HCT116 (cell line): ENCODE data around the gene TNNC1. TPM values are rescaled to one million over a fixed set of nuclear protein-coding genes. Genes with fewer than 3 reads are reported as not detected.

Source experiments
- ATAC-seq: fragments of 200-7000 bp; cut with Tn5 transposase; 2 replicates; pipeline ENCODE4 v1.9.1; 2020; ENCODE audit warnings: mild to moderate bottlenecking, moderate library complexity
- BruUV-seq: library from RNA; stranded (reverse); fragments of 400-500 nt; replicated peaks from 2 replicates; lab custom pipeline; 2021; lab: Mats Ljungman, UMichigan
- CTCF ChIA-PET: fragments of 300-600 bp; sonication (Branson Sonifier 250); formaldehyde crosslinking; loops from one replicate; lab custom pipeline; 2021; ENCODE audit warnings: antibody characterized with exemption; lab: Charles Lee
- POLR2A ChIA-PET: fragments of 300-600, 350-600 bp; sonication (Branson Sonifier 250); formaldehyde crosslinking; loops from one replicate; lab custom pipeline; 2021; ENCODE audit warnings: antibody characterized with exemption; lab: Charles Lee
- RAD21 ChIA-PET, 2 experiments: fragments of 300-600 bp; sonication (Branson Sonifier 250); formaldehyde crosslinking; loops; one replicate each; lab custom pipeline; 2023; ENCODE audit warnings: low total read pairs in 2 of 2; ENCODE audit not compliant: uncharacterized antibody in 2 of 2, unreplicated experiment in 2 of 2, low non-redundant PET in 1 of 2; lab: Charles Lee
- DNase-seq: peaks from one replicate; pipeline ENCODE4 v3.0.0-alpha.2; 2010; ENCODE audit warnings: low read depth, low spot score
- H2AFZ ChIP-seq: fragments of 200-600 bp; shearing (Covaris generic), sonication (generic); 2 replicates; pipeline ENCODE4 v1.6.1; 2017; ENCODE audit warnings: low read depth, mixed run types, mixed read lengths, antibody characterized with exemption, low read length; ENCODE audit not compliant: poor library complexity, severe bottlenecking
- H3K27ac ChIP-seq: 2 replicates; pipeline ENCODE4 v1.5.1; 2012; ENCODE audit warnings: low read depth, low read length
- H3K27me3 ChIP-seq: fragments of 200-600 bp; sonication (generic); 2 replicates; pipeline ENCODE4 v1.6.1; 2016; ENCODE audit warnings: mixed run types, low read length, mixed read lengths; ENCODE audit not compliant: insufficient read depth
- H3K36me3 ChIP-seq, 2 experiments: fragments of 200-500 bp in 1 of 2; fragments of 200-600 bp in 1 of 2; sonication (Bioruptor generic) in 1 of 2; sonication (generic) in 1 of 2; 2 replicates each; pipeline versions ENCODE4 v1.5.1 to v1.6.1; 2014 to 2016; ENCODE audit warnings: low read length in 2 of 2, inconsistent platforms in 1 of 2, mixed read lengths in 1 of 2, mixed run types in 1 of 2; ENCODE audit not compliant: insufficient read depth in 2 of 2, control insufficient read depth in 1 of 2
- H3K4me1 ChIP-seq, 2 experiments: fragments of 200-600 bp in 1 of 2; sonication (generic) in 1 of 2; 2 replicates each; pipeline versions ENCODE4 v1.5.1 to v1.6.1; 2012 to 2017; ENCODE audit warnings: low read length in 2 of 2, inconsistent platforms in 1 of 2, mild to moderate bottlenecking in 1 of 2, mixed read lengths in 1 of 2, mixed run types in 1 of 2, moderate library complexity in 1 of 2; ENCODE audit not compliant: insufficient read depth in 2 of 2, control insufficient read depth in 1 of 2
- H3K4me2 ChIP-seq: fragments of 200-600 bp; sonication (generic); 2 replicates; pipeline ENCODE4 v1.6.1; 2017; ENCODE audit warnings: mixed run types, low read length, mixed read lengths
- H3K4me3 ChIP-seq, 2 experiments: fragments of 200-600 bp in 1 of 2; sonication (generic) in 1 of 2; replicated peaks in 1 of 2; 2 replicates each; pipeline ENCODE4 v1.5.1; 2011 to 2016; ENCODE audit warnings: low read length in 2 of 2, control low read depth in 1 of 2, low read depth in 1 of 2, mild to moderate bottlenecking in 1 of 2, mixed read lengths in 1 of 2, mixed run types in 1 of 2
- H3K79me2 ChIP-seq: fragments of 200-600 bp; sonication (generic); 2 replicates; pipeline ENCODE4 v1.6.1; 2017; ENCODE audit warnings: mild to moderate bottlenecking, mixed run types, low read length, moderate library complexity, mixed read lengths; ENCODE audit not compliant: insufficient read depth
- H3K9ac ChIP-seq: fragments of 200-600 bp; sonication (generic); 2 replicates; pipeline ENCODE4 v1.6.1; 2016; ENCODE audit warnings: low read length, mixed read lengths
- H3K9me2 ChIP-seq: fragments of 200-600 bp; sonication (generic), shearing (Covaris generic); 2 replicates; pipeline ENCODE4 v1.6.1; 2017; ENCODE audit warnings: mixed run types, mild to moderate bottlenecking, moderate library complexity; ENCODE audit not compliant: insufficient read depth
- H3K9me3 ChIP-seq, 2 experiments: fragments of 200-500 bp in 1 of 2; fragments of 200-600 bp in 1 of 2; sonication (Bioruptor generic) in 1 of 2; sonication (generic) in 1 of 2; 2 replicates each; pipeline ENCODE4 v1.6.1; 2014 to 2017; ENCODE audit warnings: low read length in 2 of 2, mixed read lengths in 2 of 2, inconsistent platforms in 1 of 2, low read depth in 1 of 2, mild to moderate bottlenecking in 1 of 2, mixed run types in 1 of 2, moderate library complexity in 1 of 2; ENCODE audit not compliant: control insufficient read depth in 1 of 2, insufficient read depth in 1 of 2
- H4K20me1 ChIP-seq: fragments of 200-600 bp; sonication (generic), shearing (Covaris generic); 2 replicates; pipeline ENCODE4 v1.6.1; 2017; ENCODE audit warnings: mixed run types, mild to moderate bottlenecking, moderate library complexity; ENCODE audit not compliant: insufficient read depth
- CEBPB ChIP-seq: IDR thresholded peaks from 2 replicates; pipeline ENCODE4 v1.6.1; 2012; ENCODE audit warnings: low read depth
- CTCF ChIP-seq, 3 experiments: fragments of 200-600 bp in 1 of 3; sonication (generic) in 1 of 3; IDR thresholded peaks in 2 of 3; conservative IDR thresholded peaks in 1 of 3; 2 replicates each; pipeline ENCODE4 v1.5.1; 2012 to 2017; ENCODE audit warnings: low read depth in 2 of 3, low read length in 2 of 3, antibody characterized with exemption in 1 of 3, borderline replicate concordance in 1 of 3, control low read depth in 1 of 3, mild to moderate bottlenecking in 1 of 3, mixed read lengths in 1 of 3, mixed run types in 1 of 3, moderate library complexity in 1 of 3; ENCODE audit not compliant: insufficient read depth in 1 of 3
- EGR1 ChIP-seq: IDR thresholded peaks from 2 replicates; pipeline ENCODE4 v1.6.1; 2012; ENCODE audit warnings: low read depth
- ELF1 ChIP-seq: IDR thresholded peaks from 2 replicates; pipeline ENCODE4 v1.6.1; 2012; ENCODE audit warnings: low read depth, borderline replicate concordance
- EZH2phosphoT487 ChIP-seq: fragments of 200-600 bp; IDR thresholded peaks from 2 replicates; pipeline ENCODE4 v1.6.1; 2018; ENCODE audit warnings: antibody characterized with exemption, borderline replicate concordance
- FOSL1 ChIP-seq: IDR thresholded peaks from 2 replicates; pipeline ENCODE4 v1.6.1; 2012; ENCODE audit warnings: low read depth
- POLR2A ChIP-seq: IDR thresholded peaks from 2 replicates; pipeline ENCODE4 v1.7.0; 2011; ENCODE audit warnings: borderline replicate concordance; ENCODE audit not compliant: insufficient read depth, insufficient read length; ENCODE audit errors: extremely low read depth
- POLR2AphosphoS5 ChIP-seq: IDR thresholded peaks from 2 replicates; pipeline ENCODE4 v1.6.1; 2011; ENCODE audit warnings: mild to moderate bottlenecking, low read depth, low read length, moderate library complexity
- SP1 ChIP-seq: IDR thresholded peaks from 2 replicates; pipeline ENCODE4 v1.6.1; 2012; ENCODE audit warnings: low read depth
- TCF7L2 ChIP-seq: IDR thresholded peaks from 2 replicates; pipeline ENCODE4 v1.7.0; 2011; ENCODE audit warnings: borderline replicate concordance, inconsistent platforms; ENCODE audit not compliant: insufficient read depth, insufficient read length; ENCODE audit errors: extremely low read depth
- YY1 ChIP-seq: IDR thresholded peaks from 2 replicates; pipeline ENCODE4 v1.6.1; 2011; ENCODE audit warnings: low read length, low read depth, moderate library complexity, mild to moderate bottlenecking; ENCODE audit not compliant: insufficient replicate concordance; ENCODE audit errors: extremely low read depth
- ZBTB33 ChIP-seq: IDR thresholded peaks from 2 replicates; pipeline ENCODE4 v1.6.1; 2011; ENCODE audit warnings: mild to moderate bottlenecking, low read length, moderate library complexity; ENCODE audit not compliant: insufficient replicate concordance; ENCODE audit errors: extremely low read depth
- ZFX ChIP-seq: fragments of 450-650 bp; IDR thresholded peaks from 2 replicates; pipeline ENCODE4 v1.6.1; 2017
- intact Hi-C: fragments of 100-400 bp; cut with micrococcal nuclease; formaldehyde crosslinking; loops from 2 replicates; pipeline ENCODE4 v1.10.0; 2022
- total RNA-seq: library from RNA; stranded (reverse); gene quantifications from one replicate; pipeline ENCODE4 v1.2.1, GENCODE V29; 2021; ENCODE audit not compliant: unreplicated experiment
- TF ChIP-seq, protein P1 (sequence below): IDR thresholded peaks from 2 replicates; pipeline ENCODE4 v1.6.1; 2012

Gene TNNC1
- total RNA-seq, 1 experiment from 2014 or later, result 2.2 TPM

DNA sequence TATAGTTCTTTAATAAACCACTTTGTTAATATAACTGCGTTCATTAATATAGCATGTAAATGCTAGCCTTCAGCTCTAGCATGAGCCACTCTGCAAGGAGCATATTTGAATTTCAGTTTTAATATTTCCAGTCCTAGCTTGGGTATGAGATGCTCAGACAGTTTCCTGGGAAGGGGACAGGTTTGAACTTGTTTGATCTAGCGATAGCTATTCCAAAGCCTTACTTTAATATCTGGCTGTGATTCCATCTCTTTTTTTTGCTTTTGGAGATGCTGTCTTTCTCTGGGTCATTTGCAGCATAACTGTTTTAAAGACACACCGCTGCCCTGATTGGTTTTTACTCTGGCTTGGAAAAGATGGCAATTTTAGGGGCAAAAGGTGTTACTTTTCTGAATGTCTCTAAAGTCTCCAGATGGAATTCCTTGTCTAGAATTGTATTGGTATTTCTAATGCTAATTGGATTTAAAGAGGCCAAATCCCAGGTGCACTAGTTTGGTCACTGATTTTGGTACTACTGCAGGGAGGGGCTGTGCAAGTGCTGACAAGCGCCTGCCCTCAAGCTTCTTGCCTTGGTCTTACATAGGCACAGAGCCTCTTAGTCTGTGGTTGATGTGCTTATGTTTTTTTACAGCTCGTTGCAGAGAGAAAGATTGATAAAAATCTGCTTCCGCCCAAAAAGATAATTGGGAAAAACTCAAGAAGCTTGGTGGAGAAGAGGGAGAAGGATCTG, 4.4 kb upstream of the TNNC1 start:
- DNase-seq (no peak), ATAC-seq (no peak)
- BruUV-seq, result no TSS peak
- H3K36me3 ChIP-seq, result peaks cover 23 to 43% of the 10 kb centered on the region in 2 experiments
- no peak overlapping the region for H3K4me2 ChIP-seq
- H4K20me1 ChIP-seq, result no peaks in the 10 kb centered on the region
- TF ChIP-seq, protein P1, sequence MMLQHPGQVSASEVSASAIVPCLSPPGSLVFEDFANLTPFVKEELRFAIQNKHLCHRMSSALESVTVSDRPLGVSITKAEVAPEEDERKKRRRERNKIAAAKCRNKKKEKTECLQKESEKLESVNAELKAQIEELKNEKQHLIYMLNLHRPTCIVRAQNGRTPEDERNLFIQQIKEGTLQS, result no peak
- peaks cover 20 to 38% of the 10 kb centered on the region in 2 experiments for H3K4me1 ChIP-seq
- ChIA-PET POLR2A (no interaction called here), RAD21 (no interaction called here), CTCF (no interaction called here)
- no peak overlapping the region for H2AFZ ChIP-seq
- H3K27me3 ChIP-seq, result no peaks in the 10 kb centered on the region
- H3K9me2 ChIP-seq, result no peaks in the 10 kb centered on the region
- no peak overlapping the region for H3K9ac ChIP-seq
- H3K9me3 ChIP-seq, result no peaks in the 10 kb centered on the region
- no peak overlapping the region for H3K4me3 ChIP-seq
- intact Hi-C loops, result no loop called here
- peaks cover 47% of the 10 kb centered on the region for H3K79me2 ChIP-seq
- H3K27ac ChIP-seq, result no peak overlapping the region

- H3K79me2 ChIP-seq, result peaks cover 40% of the 10 kb centered on the region
- no peak for DNase-seq
- no peak overlapping the region for H2AFZ ChIP-seq
- CTCF ChIA-PET, result no interaction called here
- TSS peak; percentile 26 for BruUV-seq
- H3K27ac ChIP-seq, result peak overlapping the region; percentile 77
- H4K20me1 ChIP-seq, result no peaks in the 10 kb centered on the region
- H3K9me3 ChIP-seq, result no peaks in the 10 kb centered on the region
- H3K27me3 ChIP-seq, result no peaks in the 10 kb centered on the region
- intact Hi-C loops, result no loop called here
- RAD21 ChIA-PET, result no interaction called here
- H3K4me3 ChIP-seq, result peak overlapping the region; percentile 80 to 94
- H3K9me2 ChIP-seq, result no peaks in the 10 kb centered on the region
- POLR2A ChIA-PET, result interaction anchor here (1.4 kb wide), 1 partner anchor 79 kb away, joined by 5 read pairs; the partner anchor contains the start of gene UQCC5
- ATAC-seq, result 0 out of 2 replicates have a peak, but pooled peaks have one; percentile 4
- H3K36me3 ChIP-seq, result peaks cover 17 to 33% of the 10 kb centered on the region in 2 experiments
- peak overlapping the region; percentile 95 for H3K9ac ChIP-seq
- peak overlapping the region; percentile 89 for H3K4me2 ChIP-seq
- H3K4me1 ChIP-seq, result peaks cover 32 to 52% of the 10 kb centered on the region in 2 experiments
- TF ChIP-seq EZH2phosphoT487 (no peak), SP1 (no peak), ZBTB33 (no peak), EGR1 (no peak), POLR2A (no peak), FOSL1 (no peak), POLR2AphosphoS5 (no peak; the same call in 1 of the 2 replicates), ELF1 (no peak), YY1 (no peak), TCF7L2 (no peak), CTCF (IDR thresholded peaks at IDR 0.05 in 2 of 3, conservative IDR thresholded peaks at IDR 0.05 in 1 of 3; ENCODE audit: borderline replicate concordance in 1 of 3, insufficient read depth in 1 of 3, low read depth in 2 of 3, low read length in 2 of 3) (no peak), ZFX (no peak), CEBPB (no peak)
- TF ChIP-seq, protein P1, result no peak
Observed at GRCh38 chr3:52456800-52457183, 3.0 kb upstream of the TNNC1 start.
